ENCODE results near the gene POLR3B.
A peak's percentile ranks its signal among the peaks of the same experiment; 100 is the strongest.
"Not testable (repeated sequence)": the region's sequence is repeated elsewhere in the genome, so short reads cannot be mapped to it uniquely, and the experiment has no call there.

Gene POLR3B

GRCh38 chr12:106357549-106358395 is at the start of gene POLR3B:
POLR3B (plus strand) TSS chr12:106357748; CDS start chr12:106357880, 132 bp downstream.
- DNase-seq (ENCODE audit: insufficient read length, low spot score) (peak; percentile 89), FAIRE-seq (peak; percentile 80)
- TF ChIP-seq POLR2A (IDR thresholded peaks at IDR 0.05; ENCODE audit: low read depth, low read length) = peak; percentile 87

GRCh38 chr12:106308121-106308520 is 49.4 kb upstream of the POLR3B start:
- FAIRE-seq (no peak), DNase-seq (ENCODE audit: insufficient read length, low spot score) (no peak)
- no peak for TF ChIP-seq POLR2A (IDR thresholded peaks at IDR 0.05; ENCODE audit: low read depth, low read length)

GRCh38 chr12:106308611-106309010 is 48.9 kb upstream of the POLR3B start:
- FAIRE-seq (no peak), DNase-seq (ENCODE audit: insufficient read length, low spot score) (no peak)
- no peak for TF ChIP-seq POLR2A (IDR thresholded peaks at IDR 0.05; ENCODE audit: low read depth, low read length)

GRCh38 chr12:106309671-106310505 is 47.7 kb upstream of the POLR3B start:
- FAIRE-seq = no peak
- DNase-seq (ENCODE audit: insufficient read length, low spot score) = peak; percentile 15
- no peak for TF ChIP-seq POLR2A (IDR thresholded peaks at IDR 0.05; ENCODE audit: low read depth, low read length)

- no peak for DNase-seq (ENCODE audit: insufficient read length, low spot score)
- FAIRE-seq = no peak
- TF ChIP-seq POLR2A (IDR thresholded peaks at IDR 0.05; ENCODE audit: low read depth, low read length) = no peak
Measured at GRCh38 chr12:106310687-106311086, 46.9 kb upstream of the POLR3B start.

GRCh38 chr12:106311139-106311538 is 46.4 kb upstream of the POLR3B start:
- FAIRE-seq (no peak), DNase-seq (ENCODE audit: insufficient read length, low spot score) (no peak)
- TF ChIP-seq POLR2A (IDR thresholded peaks at IDR 0.05; ENCODE audit: low read depth, low read length) = no peak

GRCh38 chr12:106313413-106313812 is 44.1 kb upstream of the POLR3B start:
- not testable (repeated sequence) for FAIRE-seq; DNase-seq (ENCODE audit: insufficient read length, low spot score)

- DNase-seq (ENCODE audit: insufficient read length, low spot score) (no peak), FAIRE-seq (no peak)
- TF ChIP-seq POLR2A (IDR thresholded peaks at IDR 0.05; ENCODE audit: low read depth, low read length) = no peak
Measured at GRCh38 chr12:106315523-106315922, 42.0 kb upstream of the POLR3B start.

GRCh38 chr12:106317406-106318082 is 40.0 kb upstream of the POLR3B start:
- DNase-seq (ENCODE audit: insufficient read length, low spot score) (no peak), FAIRE-seq (no peak)
- TF ChIP-seq POLR2A (IDR thresholded peaks at IDR 0.05; ENCODE audit: low read depth, low read length) = no peak

- FAIRE-seq (no peak), DNase-seq (ENCODE audit: insufficient read length, low spot score) (no peak)
- TF ChIP-seq POLR2A (IDR thresholded peaks at IDR 0.05; ENCODE audit: low read depth, low read length) = no peak
Measured at GRCh38 chr12:106321139-106321850, 36.3 kb upstream of the POLR3B start.

- TF ChIP-seq POLR2A (IDR thresholded peaks at IDR 0.05; ENCODE audit: low read depth, low read length) = no peak
- DNase-seq (ENCODE audit: insufficient read length, low spot score) (no peak), FAIRE-seq (no peak)
Measured at GRCh38 chr12:106323537-106323936, 34.0 kb upstream of the POLR3B start.

GRCh38 chr12:106327309-106327869 is 30.2 kb upstream of the POLR3B start:
- no peak for TF ChIP-seq POLR2A (IDR thresholded peaks at IDR 0.05; ENCODE audit: low read depth, low read length)
- DNase-seq (ENCODE audit: insufficient read length, low spot score) = no peak
- no peak for FAIRE-seq

- FAIRE-seq (no peak), DNase-seq (ENCODE audit: insufficient read length, low spot score) (no peak)
- TF ChIP-seq POLR2A (IDR thresholded peaks at IDR 0.05; ENCODE audit: low read depth, low read length) = no peak
Measured at GRCh38 chr12:106328735-106329134, 28.8 kb upstream of the POLR3B start.
